HG02938 (cell line): ENCODE measurements around the gene PTPN9.

Experiments used
- ATAC-seq: cut with Tn5 transposase; IDR thresholded peaks from one replicate; pipeline ENCODE4 v1.9.1; 2021; ENCODE audit warnings: mild to moderate bottlenecking, moderate library complexity; ENCODE audit not compliant: unreplicated experiment

Gene PTPN9

GRCh38 chr15:75425966-75426500 is 153.1 kb downstream of the PTPN9 start:
- ATAC-seq = no peak

GRCh38 chr15:75422554-75422953 is 156.6 kb downstream of the PTPN9 start:
- ATAC-seq = no peak

DNA sequence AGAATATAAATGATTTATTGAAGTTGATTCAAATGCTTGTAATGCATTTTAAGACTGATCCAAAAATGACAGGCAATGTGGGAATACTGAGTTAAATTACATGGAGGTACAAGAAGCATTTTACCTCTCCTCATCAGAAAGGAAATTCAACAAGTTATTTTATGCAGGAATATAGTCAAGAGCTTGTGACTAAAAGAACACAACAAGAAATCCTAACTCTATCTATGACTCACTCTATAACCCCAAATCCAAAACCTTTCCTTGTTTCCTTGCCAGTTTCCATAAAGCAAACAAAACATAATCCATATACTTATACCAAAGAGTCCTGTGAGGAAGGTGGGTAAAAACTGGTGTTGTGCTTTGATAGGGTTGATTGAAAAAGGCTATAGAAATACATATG is 158.4 kb downstream of the PTPN9 start:
- no peak for ATAC-seq

- ATAC-seq = no peak
Measured at GRCh38 chr15:75416584-75416983, 162.5 kb downstream of the PTPN9 start.
